GM23248 (cell line): ENCODE measurements around the gene TTR. TPM values are rescaled to one million over a fixed set of nuclear protein-coding genes. Genes with fewer than 3 reads are reported as not detected.
A peak's percentile ranks its signal among the peaks of the same experiment; 100 is the strongest.

ENCODE experiments used
- DNase-seq: peaks from one replicate; pipeline ENCODE4 v3.0.0-alpha.2; 2015
- H2AFZ ChIP-seq: fragments of 200-600 bp; sonication (generic); 2 replicates; pipeline ENCODE4 v1.6.1; 2016; ENCODE audit warnings: antibody characterized with exemption
- H3F3A ChIP-seq: fragments of 200-600 bp; sonication (generic); 2 replicates; pipeline ENCODE4 v1.6.1; 2016; ENCODE audit warnings: mild to moderate bottlenecking, antibody characterized with exemption, mixed run types; ENCODE audit not compliant: insufficient read depth
- H3K27ac ChIP-seq: fragments of 200-600 bp; sonication (generic); 2 replicates; pipeline ENCODE4 v1.5.1; 2016; ENCODE audit warnings: mild to moderate bottlenecking
- H3K27me3 ChIP-seq: fragments of 200-600 bp; sonication (generic); replicated peaks from 2 replicates; pipeline ENCODE4 v1.6.1; 2016; ENCODE audit warnings: mild to moderate bottlenecking; ENCODE audit not compliant: insufficient read depth
- H3K36me3 ChIP-seq: fragments of 200-600 bp; sonication (generic); 2 replicates; pipeline ENCODE4 v1.6.1; 2016; ENCODE audit warnings: low read depth, mild to moderate bottlenecking
- H3K4me1 ChIP-seq: fragments of 200-600 bp; sonication (generic); 2 replicates; pipeline ENCODE4 v1.6.1; 2016; ENCODE audit warnings: mild to moderate bottlenecking; ENCODE audit not compliant: insufficient read depth
- H3K4me2 ChIP-seq: fragments of 200-600 bp; sonication (generic); one replicate; pipeline ENCODE4 v1.6.1; 2016; ENCODE audit warnings: mild to moderate bottlenecking; ENCODE audit not compliant: unreplicated experiment
- H3K4me3 ChIP-seq: fragments of 200-600 bp; sonication (generic); 2 replicates; pipeline ENCODE4 v1.5.1; 2016; ENCODE audit warnings: mild to moderate bottlenecking
- H3K79me2 ChIP-seq: fragments of 200-600 bp; sonication (generic); 2 replicates; pipeline ENCODE4 v1.6.1; 2016; ENCODE audit warnings: mild to moderate bottlenecking; ENCODE audit not compliant: insufficient read depth
- H3K9ac ChIP-seq: fragments of 200-600 bp; sonication (generic); 2 replicates; pipeline ENCODE4 v1.6.1; 2016; ENCODE audit warnings: mild to moderate bottlenecking
- H3K9me2 ChIP-seq: fragments of 200-600 bp; sonication (generic); 2 replicates; pipeline ENCODE4 v1.6.1; 2016; ENCODE audit warnings: mixed run types, mild to moderate bottlenecking, moderate library complexity; ENCODE audit not compliant: insufficient read depth
- H3K9me3 ChIP-seq: fragments of 200-600 bp; sonication (generic); one replicate; pipeline ENCODE4 v1.6.1; 2017; ENCODE audit warnings: low read depth
- H4K20me1 ChIP-seq: fragments of 200-600 bp; sonication (generic); 2 replicates; pipeline ENCODE4 v1.6.0; 2016; ENCODE audit not compliant: insufficient read depth
- EZH2 ChIP-seq: fragments of 200-600 bp; sonication (generic); IDR thresholded peaks from 2 replicates; pipeline ENCODE4 v1.6.1; 2018; ENCODE audit warnings: antibody characterized with exemption, mild to moderate bottlenecking; ENCODE audit not compliant: insufficient read depth, poor library complexity, severe bottlenecking
- EZH2phosphoT487 ChIP-seq: fragments of 200-600 bp; sonication (generic); IDR thresholded peaks from 2 replicates; pipeline ENCODE4 v1.6.1; 2018; ENCODE audit warnings: antibody characterized with exemption, moderate library complexity, mild to moderate bottlenecking, low read depth; ENCODE audit not compliant: insufficient read depth
- WGBS, 2 experiments: methylation state at CpG; one replicate each; pipeline ENCODE4 v1.1.6; 2015 to 2017; ENCODE audit warnings: low lambda C conversion rate in 2 of 2, low coverage in 1 of 2; ENCODE audit errors: missing lambda C conversion rate in 2 of 2; 5-methylcytosine and 5-hydroxymethylcytosine counted together
- in situ Hi-C: fragments of 300-500 bp; cut with MboI; formaldehyde crosslinking; loops from 2 replicates; pipeline ENCODE4 v1.15.0; 2020
- polyA plus RNA-seq: library from polyadenylated mRNA; unstranded; fragments of >200 nt; fragmentation: Nextera tagmentation; extraction: Ambion mirVana; gene quantifications from 2 replicates; pipeline ENCODE4 v1.2.1, GENCODE V29; 2016
- total RNA-seq: library from RNA; depleted of rRNA; stranded (reverse); fragments of >200 nt; shearing (Covaris generic); gene quantifications from 2 replicates; pipeline ENCODE4 v1.2.3, GENCODE V29; 2014; rRNA removed

TTR gene
- total and polyA plus RNA-seq, 2 experiments from 2014 or later = not detected

DNA sequence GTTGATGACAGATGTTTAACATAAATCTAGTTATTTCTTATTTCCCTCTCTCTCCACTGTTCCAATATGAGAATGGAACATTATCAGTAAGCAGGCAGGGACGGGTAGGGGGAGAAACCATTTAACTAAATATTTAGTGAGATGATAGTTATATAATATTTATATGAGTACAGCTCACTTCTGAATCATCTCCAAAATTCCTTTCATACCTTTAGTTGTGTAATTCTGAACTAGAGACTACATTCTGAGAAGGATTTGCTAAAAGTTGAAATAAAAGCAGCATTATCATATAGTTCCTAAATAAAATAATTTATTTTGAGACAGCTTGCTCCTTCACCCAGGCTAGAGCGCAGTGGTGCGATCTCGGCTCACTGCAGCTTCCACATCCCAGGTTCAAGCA, 51.3 kb downstream of the TTR start:
- H3K27ac ChIP-seq = no peak overlapping the region
- peak overlapping the region; percentile 32 for H3K4me2 ChIP-seq
- DNase-seq = peak; percentile 53
- in situ Hi-C loops = no loop called here
- 85 to 87% methylated on average over 4 of the region's 4 CpGs for WGBS, 2 experiments
- H3K4me1 ChIP-seq = peaks cover 15% of the 10 kb centered on the region
- H3K36me3 ChIP-seq = no peaks in the 10 kb centered on the region; the same call in 1 of the 2 replicates
- H3K9ac ChIP-seq = no peak overlapping the region
- H4K20me1 ChIP-seq = no peaks in the 10 kb centered on the region
- H3F3A ChIP-seq = no peaks in the 10 kb centered on the region
- H3K79me2 ChIP-seq = no peaks in the 10 kb centered on the region
- H2AFZ ChIP-seq = peak overlapping the region; percentile 26; the same call in 1 of the 2 replicates
- H3K27me3 ChIP-seq = no peaks in the 10 kb centered on the region
- no peaks in the 10 kb centered on the region for H3K9me3 ChIP-seq
- no peaks in the 10 kb centered on the region for H3K9me2 ChIP-seq
- no peak overlapping the region for H3K4me3 ChIP-seq
- TF ChIP-seq EZH2 (no peak), EZH2phosphoT487 (no peak)

DNA sequence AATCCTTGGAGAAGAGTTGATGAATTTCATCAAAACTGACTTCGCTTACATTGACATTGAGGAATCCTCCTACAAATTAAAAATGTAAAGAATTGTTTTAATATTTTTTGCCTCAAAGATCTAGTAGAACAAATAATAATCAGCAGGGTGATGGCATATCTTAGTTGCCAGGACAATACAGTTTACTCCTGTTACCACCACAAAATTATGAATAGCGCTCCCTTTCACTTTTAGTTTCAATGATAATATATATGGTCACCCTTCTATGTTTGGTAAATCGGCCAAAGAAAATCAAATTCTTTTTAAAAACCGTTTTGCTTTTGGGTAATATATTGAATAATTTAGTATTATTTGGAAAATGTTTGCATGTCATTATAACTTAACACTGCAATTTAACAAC, 53.7 kb downstream of the TTR start:
- Histone ChIP-seq H3K9me2 (no peaks in the 10 kb centered on the region), H3K36me3 (no peaks in the 10 kb centered on the region), H3F3A (peaks cover 10% of the 10 kb centered on the region; the same call in 1 of the 2 replicates), H3K27me3 (no peaks in the 10 kb centered on the region), H3K4me1 (peaks cover 29% of the 10 kb centered on the region), H3K4me2 (no peak overlapping the region), H3K27ac (no peak overlapping the region), H3K79me2 (no peaks in the 10 kb centered on the region), H4K20me1 (no peaks in the 10 kb centered on the region), H3K4me3 (no peak overlapping the region), H3K9ac (no peak overlapping the region), H3K9me3 (no peaks in the 10 kb centered on the region), H2AFZ (no peak overlapping the region)
- in situ Hi-C loops = no loop called here
- TF ChIP-seq EZH2phosphoT487 (no peak), EZH2 (no peak)
- no peak for DNase-seq
- WGBS, 2 experiments = 87 to 90% methylated on average over 4 of the region's 4 CpGs

DNA sequence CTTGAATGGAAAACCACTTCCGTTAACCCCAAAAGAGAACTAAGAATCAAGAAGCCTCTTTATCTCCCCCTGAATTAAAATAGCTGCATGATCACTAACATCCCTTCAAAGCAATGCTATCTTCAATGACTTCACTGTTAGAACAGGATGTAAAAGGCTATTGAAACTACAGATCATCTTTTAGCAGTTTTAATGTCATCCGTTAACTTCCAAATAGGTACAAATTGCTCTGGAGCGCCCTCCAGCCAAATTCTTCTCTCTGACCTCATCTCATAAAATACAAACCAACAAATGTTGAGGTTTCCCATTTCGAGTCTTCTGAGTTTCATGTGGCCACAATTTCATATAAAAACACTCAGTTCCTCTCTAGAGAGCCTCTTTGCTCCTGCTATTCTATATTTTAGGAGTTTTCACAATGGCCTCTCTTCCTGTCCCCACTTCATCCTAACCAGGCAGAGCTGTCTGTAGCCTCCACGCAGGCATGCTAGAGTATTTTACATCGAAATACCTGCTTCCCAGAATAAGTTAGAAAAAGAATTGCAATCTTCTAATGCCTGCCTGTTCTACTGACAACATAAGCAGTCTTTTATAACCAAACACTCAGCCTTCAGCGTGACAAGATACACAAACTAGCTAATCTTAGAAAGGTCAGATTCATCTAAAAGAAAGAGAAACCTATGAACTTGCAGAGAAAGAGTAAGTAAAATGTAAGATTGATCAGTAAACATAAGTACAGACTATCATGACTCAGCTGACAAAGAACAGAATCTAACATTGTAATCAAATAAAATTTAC, 54.9 kb downstream of the TTR start:
- Histone ChIP-seq H3K27me3 (no peaks in the 10 kb centered on the region), H4K20me1 (no peaks in the 10 kb centered on the region), H3K9me3 (no peaks in the 10 kb centered on the region), H3K36me3 (no peaks in the 10 kb centered on the region), H2AFZ (no peak overlapping the region), H3K4me3 (no peak overlapping the region), H3F3A (peaks cover 10% of the 10 kb centered on the region; the same call in 1 of the 2 replicates), H3K79me2 (no peaks in the 10 kb centered on the region), H3K4me1 (peaks cover 29% of the 10 kb centered on the region), H3K9ac (no peak overlapping the region), H3K4me2 (no peak overlapping the region), H3K27ac (no peak overlapping the region), H3K9me2 (no peaks in the 10 kb centered on the region)
- 76 to 84% methylated on average over 7 of the region's 7 CpGs for WGBS, 2 experiments
- TF ChIP-seq EZH2phosphoT487 = no peak
- TF ChIP-seq EZH2 = no peak
- in situ Hi-C loops = no loop called here
- DNase-seq = no peak

DNA sequence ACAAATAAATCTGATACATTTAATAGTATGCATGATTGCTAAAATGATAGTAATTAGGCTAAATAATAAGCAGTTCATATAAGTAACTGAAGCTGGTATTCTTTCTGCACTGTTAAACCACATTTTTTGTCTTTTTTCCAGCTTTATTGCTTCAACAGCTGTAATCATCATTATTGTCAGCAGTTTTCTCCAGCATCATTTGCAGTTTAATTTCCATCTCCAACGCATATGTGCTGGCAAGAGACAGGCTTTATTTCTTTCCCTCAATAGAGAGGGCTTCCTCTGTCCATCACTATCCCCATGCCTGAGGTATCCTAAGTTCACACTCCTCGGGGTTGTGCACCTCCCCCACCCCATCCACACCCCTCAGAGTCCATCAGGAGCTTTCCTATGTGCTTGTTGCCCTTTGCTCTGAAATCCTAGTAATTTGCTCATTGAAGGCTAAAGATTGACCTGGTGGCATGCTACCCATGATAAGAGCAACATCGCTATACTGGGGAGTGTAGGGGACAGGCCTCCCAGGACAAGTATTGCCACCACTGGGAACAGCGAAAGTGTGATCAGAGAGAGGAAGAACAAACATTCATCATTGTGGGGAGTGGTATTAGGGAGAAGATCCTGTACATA, 55.6 kb downstream of the TTR start:
- Histone ChIP-seq H2AFZ (no peak overlapping the region), H3K27me3 (no peaks in the 10 kb centered on the region), H3K4me2 (no peak overlapping the region), H3F3A (peaks cover 10% of the 10 kb centered on the region; the same call in 1 of the 2 replicates), H3K4me1 (peaks cover 29% of the 10 kb centered on the region), H3K36me3 (no peaks in the 10 kb centered on the region), H3K9ac (no peak overlapping the region), H4K20me1 (no peaks in the 10 kb centered on the region), H3K27ac (no peak overlapping the region), H3K79me2 (no peaks in the 10 kb centered on the region), H3K4me3 (no peak overlapping the region), H3K9me2 (no peaks in the 10 kb centered on the region), H3K9me3 (no peaks in the 10 kb centered on the region)
- in situ Hi-C loops = no loop called here
- TF ChIP-seq EZH2 (no peak), EZH2phosphoT487 (no peak)
- no peak for DNase-seq
- WGBS, 2 experiments = 65 to 67% methylated on average over 4 of the region's 4 CpGs

Other genes with a start within 250 kb of the TTR start
- not detected in 2 replicates for gene DSG4, start 215.1 kb upstream of the TTR start, total RNA-seq
- gene DSG4, start 215.1 kb upstream of the TTR start, polyA plus RNA-seq = not detected in 2 replicates
- not detected in 2 replicates for gene DSG3, start 144.1 kb upstream of the TTR start, total RNA-seq
- not detected in 2 replicates for gene DSG3, start 144.1 kb upstream of the TTR start, polyA plus RNA-seq
- gene DSG2, start 93.7 kb upstream of the TTR start, total RNA-seq = under 0.01 TPM in 1 of 2 replicates, not detected in the other
- gene DSG2, start 93.7 kb upstream of the TTR start, polyA plus RNA-seq = 0.04 TPM in 1 of 2 replicates, not detected in the other
- 2.4 and 2.8 TPM in 2 replicates for gene B4GALT6, start 92.7 kb downstream of the TTR start, total RNA-seq
- 1.2 and 1.3 TPM in 2 replicates for gene B4GALT6, start 92.7 kb downstream of the TTR start, polyA plus RNA-seq
- not detected in 2 replicates for gene SLC25A52, start 169.0 kb downstream of the TTR start, total RNA-seq
- not detected in 2 replicates for gene SLC25A52, start 169.0 kb downstream of the TTR start, polyA plus RNA-seq